K562 (cell line): ENCODE data around the gene CXCR6. TPM values are rescaled to one million over a fixed set of nuclear protein-coding genes. Genes with fewer than 3 reads are reported as not detected.

Experiments
- BCOR ChIP-seq: fragments of 450-650 bp; IDR thresholded peaks from 2 replicates; pipeline ENCODE4 v1.6.1; 2016
- BRF2 ChIP-seq: IDR thresholded peaks from 3 replicates; pipeline ENCODE4 v1.6.1; 2011; ENCODE audit warnings: borderline replicate concordance, mild to moderate bottlenecking; ENCODE audit not compliant: insufficient read length, insufficient read depth
- GABPB1 ChIP-seq: sonication (generic); formaldehyde crosslinking; IDR thresholded peaks from 2 replicates; pipeline ENCODE4 v1.8.0; 2022; ENCODE audit warnings: mild to moderate bottlenecking, missing genetic modification reagents
- L3MBTL2 ChIP-seq: fragments of 450-650 bp; IDR thresholded peaks from 2 replicates; pipeline ENCODE4 v1.6.1; 2016; ENCODE audit warnings: mild to moderate bottlenecking, moderate library complexity
- LARP7 ChIP-seq: fragments of 450-650 bp; IDR thresholded peaks from 2 replicates; pipeline ENCODE4 v1.6.1; 2016
- MBD2 ChIP-seq: sonication (generic); IDR thresholded peaks from 2 replicates; pipeline ENCODE4 v1.6.1; 2016; ENCODE audit warnings: low read depth, borderline replicate concordance
- NFIX ChIP-seq: fragments of 250-450 bp; sonication (Bioruptor Pico); IDR thresholded peaks from 2 replicates; pipeline ENCODE4 v1.4.0; 2020; ENCODE audit warnings: low read depth, mild to moderate bottlenecking, moderate library complexity
- NR1H2 ChIP-seq: sonication (generic); formaldehyde crosslinking; IDR thresholded peaks from 2 replicates; pipeline ENCODE4 v1.4.0; 2020; ENCODE audit warnings: mild to moderate bottlenecking, missing genetic modification reagents
- PTTG1 ChIP-seq: fragments of 450-650 bp; IDR thresholded peaks from 2 replicates; pipeline ENCODE4 v1.6.1; 2016; ENCODE audit warnings: low read depth, mild to moderate bottlenecking, missing genetic modification characterization, missing compliant biosample characterization
- SMARCE1 ChIP-seq: fragments of 450-650 bp; IDR thresholded peaks from 2 replicates; pipeline ENCODE4 v1.7.1; 2016; ENCODE audit warnings: mild to moderate bottlenecking
- TAF15 ChIP-seq: fragments of 200-400 bp; formaldehyde crosslinking; IDR thresholded peaks from 2 replicates; pipeline ENCODE4 v1.6.1; 2017; ENCODE audit warnings: mild to moderate bottlenecking, low read depth, low read length, moderate library complexity
- TFAM ChIP-seq: fragments of 250-450 bp; sonication (Bioruptor Pico); conservative IDR thresholded peaks from 2 replicates; pipeline ENCODE4 v1.5.0; 2021; ENCODE audit warnings: mild to moderate bottlenecking, moderate library complexity
- TRIM24 ChIP-seq, 2 experiments: fragments of 450-650 bp; IDR thresholded peaks; 2 replicates each; pipeline ENCODE4 v1.6.1; 2016
- UBTF ChIP-seq, 2 experiments: IDR thresholded peaks; 2 replicates each; pipeline ENCODE4 v1.6.1; 2012; ENCODE audit warnings: improper control_type of control experiment in 2 of 2, low read depth in 2 of 2, low read length in 2 of 2, borderline replicate concordance in 1 of 2
- ZC3H11A ChIP-seq: IDR thresholded peaks from 2 replicates; pipeline ENCODE4 v1.6.1; 2012; ENCODE audit warnings: low read depth, low read length, improper control_type of control experiment
- ZFP36 ChIP-seq: fragments of 150-350 bp; IDR thresholded peaks from 2 replicates; pipeline ENCODE4 v1.6.1; 2018; ENCODE audit warnings: low read length, low read depth; ENCODE audit not compliant: partially characterized antibody
- ZMIZ1 ChIP-seq, 2 experiments: fragments of 150-350 bp in 1 of 2; IDR thresholded peaks; 2 replicates each; pipeline ENCODE4 v1.6.1; 2012 to 2016; ENCODE audit warnings: low read depth in 2 of 2, low read length in 2 of 2, mild to moderate bottlenecking in 1 of 2, moderate library complexity in 1 of 2
- ZNF444 ChIP-seq: fragments of 250-450 bp; sonication (Bioruptor Pico); IDR thresholded peaks from 2 replicates; pipeline ENCODE4 v1.4.0; 2020; ENCODE audit warnings: mild to moderate bottlenecking, moderate library complexity
- polyA plus RNA-seq, 8 experiments: library from polyadenylated mRNA; depleted of rRNA in 4 of 8; stranded (reverse) in 5 of 8; unstranded in 3 of 8; fragments of >200 nt; fragmentation: Nextera tagmentation in 2 of 8; fragmentation: Illumina TruSeq in 1 of 8; extraction: Ambion mirVana in 2 of 8; extraction: Trizol in 1 of 8; gene quantifications; 2 replicates each; pipeline versions ENCODE4 v1.2.1 to v1.2.3, GENCODE V29; 2011 to 2014; ENCODE audit warnings: inconsistent platforms in 1 of 8, missing spikeins in 1 of 8
- total RNA-seq, 7 experiments: library from RNA; depleted of rRNA in 6 of 7; stranded (reverse); fragments of >200 nt in 6 of 7; fragmentation: Illumina TruSeq in 2 of 7; extraction: Trizol in 2 of 7; gene quantifications; 2 replicates each; pipeline versions ENCODE4 v1.2.1 to v1.2.3, GENCODE V29; 2011 to 2021; ENCODE audit warnings: low replicate concordance in 1 of 7
- TF ChIP-seq, protein P1 (sequence below): fragments of 250-450 bp; sonication (Bioruptor Pico); IDR thresholded peaks from 2 replicates; pipeline ENCODE4 v1.9.0; 2021; ENCODE audit warnings: mild to moderate bottlenecking, inconsistent platforms

Gene CXCR6
- total and polyA plus RNA-seq, 9 of the 15 experiments (the other 6 are each of a cell fraction or from before 2014, with no cell fraction given) = 0.28 TPM; not detected in 8

DNA sequence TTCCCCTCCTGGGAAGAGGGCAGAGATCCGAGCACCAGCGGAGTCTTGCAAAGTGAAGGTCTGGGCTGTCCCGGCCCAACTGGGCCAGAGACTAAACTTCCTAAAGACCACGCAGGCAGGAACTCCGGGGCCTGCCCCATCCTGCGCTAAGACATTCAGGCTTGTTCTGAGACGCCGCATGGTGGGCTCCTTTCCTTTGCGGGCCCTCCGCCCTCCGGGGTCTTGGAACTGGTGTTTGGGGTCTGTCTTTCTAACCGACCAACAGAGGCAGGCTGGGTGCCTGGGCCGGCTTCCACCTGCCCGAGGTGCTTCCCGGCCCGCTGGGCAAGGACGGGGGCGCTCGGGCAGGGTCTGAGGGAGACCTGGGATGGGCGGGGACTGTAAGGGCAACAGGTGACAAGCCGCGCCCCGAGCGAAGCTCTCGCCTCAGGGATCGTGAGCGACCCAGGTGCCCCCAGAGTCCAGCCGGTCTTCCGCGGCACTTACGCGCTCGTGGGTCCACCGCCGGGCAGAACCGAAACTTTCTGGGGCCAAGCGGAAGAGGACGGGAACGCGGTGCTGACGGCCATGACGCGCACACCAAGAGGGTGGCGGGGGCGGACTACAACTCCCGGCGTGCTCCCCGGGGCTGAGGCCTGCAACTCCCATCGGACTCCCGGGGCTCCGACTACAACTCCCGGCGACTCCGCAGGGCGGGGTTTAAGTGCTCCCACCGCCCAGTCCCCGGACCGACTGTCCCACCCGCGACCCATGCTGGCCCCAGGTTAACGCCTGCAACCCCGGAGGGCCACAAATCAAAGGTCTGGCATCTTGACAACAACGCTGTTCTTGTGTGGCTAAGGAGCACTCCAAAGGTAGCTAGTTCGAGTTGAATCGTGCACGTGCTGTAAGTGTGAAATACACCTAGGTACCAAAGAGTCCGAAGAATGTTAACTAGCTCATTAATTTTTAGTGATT, 52.2 kb downstream of the CXCR6 start, which contains the start of gene FYCO1 (continued):
- TF ChIP-seq TFAM (no peak), GABPB1 (peak; percentile 90), ZNF444 (CRISPR knock-in tag) (no peak), LARP7 (no peak), TAF15 (no peak), NFIX (CRISPR knock-in tag) (no peak), BCOR (no peak), UBTF (IDR thresholded peaks at IDR 0.05; ENCODE audit: borderline replicate concordance in 1 of 2, low read depth in 2 of 2, low read length in 2 of 2) (peak; percentile 16 to 63; a peak in 1 of 4 replicates), MBD2 (peak; percentile 94), SMARCE1 (no peak), L3MBTL2 (peak; percentile 99), PTTG1 (tag) (no peak), BRF2 (no peak), TRIM24 (IDR thresholded peaks at IDR 0.05) (no peak), ZMIZ1 (IDR thresholded peaks at IDR 0.05; ENCODE audit: low read depth in 2 of 2, low read length in 2 of 2) (no peak), ZFP36 (no peak), ZC3H11A (no peak), NR1H2 (CRISPR knock-in tag) (no peak)
- TF ChIP-seq, protein P1, sequence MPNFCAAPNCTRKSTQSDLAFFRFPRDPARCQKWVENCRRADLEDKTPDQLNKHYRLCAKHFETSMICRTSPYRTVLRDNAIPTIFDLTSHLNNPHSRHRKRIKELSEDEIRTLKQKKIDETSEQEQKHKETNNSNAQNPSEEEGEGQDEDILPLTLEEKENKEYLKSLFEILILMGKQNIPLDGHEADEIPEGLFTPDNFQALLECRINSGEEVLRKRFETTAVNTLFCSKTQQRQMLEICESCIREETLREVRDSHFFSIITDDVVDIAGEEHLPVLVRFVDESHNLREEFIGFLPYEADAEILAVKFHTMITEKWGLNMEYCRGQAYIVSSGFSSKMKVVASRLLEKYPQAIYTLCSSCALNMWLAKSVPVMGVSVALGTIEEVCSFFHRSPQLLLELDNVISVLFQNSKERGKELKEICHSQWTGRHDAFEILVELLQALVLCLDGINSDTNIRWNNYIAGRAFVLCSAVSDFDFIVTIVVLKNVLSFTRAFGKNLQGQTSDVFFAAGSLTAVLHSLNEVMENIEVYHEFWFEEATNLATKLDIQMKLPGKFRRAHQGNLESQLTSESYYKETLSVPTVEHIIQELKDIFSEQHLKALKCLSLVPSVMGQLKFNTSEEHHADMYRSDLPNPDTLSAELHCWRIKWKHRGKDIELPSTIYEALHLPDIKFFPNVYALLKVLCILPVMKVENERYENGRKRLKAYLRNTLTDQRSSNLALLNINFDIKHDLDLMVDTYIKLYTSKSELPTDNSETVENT (CRISPR knock-in tag) = no peak; the same call in none of the 2 replicates
